GM21367 (cell line): ENCODE measurements around the gene CGNL1.

Source experiments
- ATAC-seq: cut with Tn5 transposase; IDR thresholded peaks from one replicate; pipeline ENCODE4 v1.9.1; 2021; ENCODE audit not compliant: unreplicated experiment

The CGNL1 gene

GRCh38 chr15:57592836-57593420, 216.6 kb downstream of the CGNL1 start:
- no peak for ATAC-seq

GRCh38 chr15:57594479-57594878, 218.2 kb downstream of the CGNL1 start:
- ATAC-seq = no peak

- no peak for ATAC-seq
Measured at GRCh38 chr15:57595011-57595866, 218.9 kb downstream of the CGNL1 start.

- ATAC-seq = no peak
Measured at GRCh38 chr15:57596301-57596855, 220.1 kb downstream of the CGNL1 start.

- ATAC-seq = no peak
Measured at GRCh38 chr15:57596978-57597377, 220.7 kb downstream of the CGNL1 start.

- ATAC-seq = no peak
Measured at GRCh38 chr15:57597431-57597830, 221.1 kb downstream of the CGNL1 start.

- no peak for ATAC-seq
Measured at GRCh38 chr15:57598346-57598745, 222.0 kb downstream of the CGNL1 start.

GRCh38 chr15:57599296-57599810, 223.0 kb downstream of the CGNL1 start:
- no peak for ATAC-seq

- ATAC-seq = no peak
Measured at GRCh38 chr15:57600197-57600596, 223.9 kb downstream of the CGNL1 start.
